HG02852 (cell line): ENCODE measurements around the gene GCSAM.

ENCODE experiments used
- ATAC-seq: cut with Tn5 transposase; IDR thresholded peaks from one replicate; pipeline ENCODE4 v1.9.1; 2021; ENCODE audit warnings: mild to moderate bottlenecking, moderate library complexity; ENCODE audit not compliant: unreplicated experiment

Gene GCSAM

GRCh38 chr3:112109322-112109721 lies 23.7 kb downstream of the GCSAM start:
- ATAC-seq, result no peak

- ATAC-seq, result no peak
These were observed 28.3 kb downstream of the GCSAM start for GRCh38 chr3:112104774-112105173.

- no peak for ATAC-seq
These were observed 31.1 kb downstream of the GCSAM start for GRCh38 chr3:112101916-112102315.

- ATAC-seq, result no peak
These were observed 35.7 kb downstream of the GCSAM start for GRCh38 chr3:112097378-112097777.

- ATAC-seq, result no peak
These were observed 36.9 kb downstream of the GCSAM start for GRCh38 chr3:112096176-112096575.

GRCh38 chr3:112095731-112096130 lies 37.3 kb downstream of the GCSAM start:
- ATAC-seq, result no peak

- no peak for ATAC-seq
These were observed 39.9 kb downstream of the GCSAM start for GRCh38 chr3:112093180-112093522.

- no peak for ATAC-seq
These were observed 40.4 kb downstream of the GCSAM start for GRCh38 chr3:112092496-112093179.

GRCh38 chr3:112090887-112091586 lies 42.0 kb downstream of the GCSAM start:
- no peak for ATAC-seq

GRCh38 chr3:112089956-112090886 lies 42.8 kb downstream of the GCSAM start:
- ATAC-seq, result no peak

GRCh38 chr3:112088944-112089343 lies 44.1 kb downstream of the GCSAM start:
- no peak for ATAC-seq

- no peak for ATAC-seq
These were observed 45.3 kb downstream of the GCSAM start for GRCh38 chr3:112087746-112088145.

GRCh38 chr3:112086875-112087524 lies 46.0 kb downstream of the GCSAM start:
- no peak for ATAC-seq

- ATAC-seq, result peak; percentile 91
These were observed 46.8 kb downstream of the GCSAM start, which contains the start of gene C3orf52 for GRCh38 chr3:112086076-112086854. C3orf52 (plus strand) TSS chr3:112086389; CDS start chr3:112086408, 19 bp downstream.

- no peak for ATAC-seq
These were observed 47.3 kb downstream of the GCSAM start for GRCh38 chr3:112085735-112086075.

GRCh38 chr3:112084980-112085705 lies 47.9 kb downstream of the GCSAM start:
- ATAC-seq, result no peak

- no peak for ATAC-seq
These were observed 49.8 kb downstream of the GCSAM start for GRCh38 chr3:112083239-112083638.

GRCh38 chr3:112078125-112079083 lies 54.6 kb downstream of the GCSAM start:
- ATAC-seq, result no peak
